Ovary (tissue), 9 donors: ENCODE results near the gene MBD1. TPM values are rescaled to one million over a fixed set of nuclear protein-coding genes. Genes with fewer than 3 reads are reported as not detected.

ENCODE experiments used
- DNase-seq, 5 donors: peaks; one replicate each; pipeline ENCODE4 v3.0.0-alpha.2; 2019 to 2020
- H3K27ac ChIP-seq, 2 donors: fragments of 200-600 bp; one replicate each; pipeline versions ENCODE4 v1.5.1 to v1.8.0; 2019 to 2022
- H3K27me3 ChIP-seq: fragments of 200-600 bp; one replicate; pipeline ENCODE4 v1.8.0; 2022
- H3K36me3 ChIP-seq: fragments of 200-600 bp; sonication (generic); one replicate; pipeline ENCODE4 v1.5.1; 2019
- H3K4me1 ChIP-seq: one replicate; pipeline ENCODE4 v1.8.1; 2013; ENCODE audit warnings: mild to moderate bottlenecking, moderate library complexity; ENCODE audit not compliant: insufficient read depth
- H3K4me3 ChIP-seq: fragments of 200-600 bp; sonication (generic); one replicate; pipeline ENCODE4 v1.5.1; 2017
- H3K9me3 ChIP-seq, 2 donors: fragments of 200-600 bp in 1 of 2; sonication (generic) in 1 of 2; one replicate each; pipeline versions ENCODE4 v1.5.1 to v1.8.1; 2013 to 2019; ENCODE audit warnings: mild to moderate bottlenecking in 1 of 2, moderate library complexity in 1 of 2
- CTCF ChIP-seq, 3 donors: fragments of 450-650 bp in 2 of 3; fragments of 200-600 bp in 1 of 3; IDR thresholded peaks; one replicate each; pipeline versions ENCODE4 v1.5.1 to v1.8.0; 2016 to 2022; ENCODE audit warnings: antibody characterized with exemption in 3 of 3, mild to moderate bottlenecking in 1 of 3
- EP300 ChIP-seq: sonication (generic); formaldehyde crosslinking; IDR thresholded peaks from one replicate; pipeline ENCODE4 v1.6.1; 2017; ENCODE audit warnings: antibody characterized with exemption
- POLR2A ChIP-seq: fragments of 450-650 bp; IDR thresholded peaks from one replicate; pipeline ENCODE4 v1.6.1; 2017; ENCODE audit warnings: antibody characterized with exemption, mild to moderate bottlenecking, moderate library complexity
- WGBS, 3 donors: extraction: QIAGEN DNeasy Blood & Tissue Kit in 1 of 3; methylation state at CpG; one replicate each; pipeline versions ENCODE4 v1.1.5 to v1.1.7; 2013 to 2017; 5-methylcytosine and 5-hydroxymethylcytosine counted together
- intact Hi-C, 4 donors: fragments of 100-400 bp; cut with DNase I; formaldehyde crosslinking; loops; one replicate each; pipeline versions ENCODE4 v1.11.0 to v1.15.1; 2022 to 2023
- polyA plus RNA-seq, 2 donors: library from polyadenylated mRNA; stranded (reverse); fragments of 200-250 nt in 1 of 2; fragments of 350-450 nt in 1 of 2; fragmentation: Illumina TruSeq in 1 of 2; extraction: RNeasy Lipid Tissue Mini Kit (QIAGEN cat#74804) in 1 of 2; gene quantifications; one replicate each; pipeline ENCODE4 v1.2.3, GENCODE V29; 2013 to 2014
- total RNA-seq, 7 donors: library from RNA; depleted of rRNA in 2 of 7; stranded (reverse); fragments of >200 nt in 2 of 7; fragmentation: NEBNext Ultra II Directional in 3 of 7; extraction: Animal tissue kit (Norgen Biotek cat#: 25700) in 3 of 7; gene quantifications; one replicate each; pipeline versions ENCODE4 v1.1.0 to v1.2.4, GENCODE V29; 2016 to 2023
- donor health status: DM: no; HTN: no; CAD: no; lungs with moderate emphysema.
- donor health status: DM: no; HTN: no; CAD: no.
- donor health status: Bipolar disorder and iron deficiency.
- donor health status: DM: yes; HTN: yes; CAD: no.
- donor health status: DM: no; HTN: no; CAD: no.
- donor health status: DM: yes; HTN: yes; CAD: no.

Gene MBD1
- total and polyA plus RNA-seq, 9 donors = 30.1 to 78.5 (median 61.1) TPM

GRCh38 chr18:50287441-50288347 is 6.4 kb upstream of the MBD1 start, which contains the start of gene CXXC1:
Gene CXXC1 (minus strand): TSS chr18:50287692. CDS start chr18:50287589, 103 bp downstream.
- intact Hi-C loops = loop anchor here in 1 of 4 donors (10.0 kb wide), 1 partner anchor 793 kb away; the partner anchor contains the start of gene RPL17
- WGBS, 3 donors = 0% methylated on average over 74 to 76 of the region's 76 CpGs
- peak within 1 kb of the TSS; percentile 69 to 79 for H3K27ac ChIP-seq
- peak; percentile 8 to 86 (median 80) for TF ChIP-seq CTCF (IDR thresholded peaks at IDR 0.05)
- TF ChIP-seq POLR2A = no peak
- no peak for TF ChIP-seq EP300
- H3K36me3 ChIP-seq = no peaks in the 10 kb centered on the region
- peak within 1 kb of the TSS; percentile 59 for H3K4me3 ChIP-seq
- H3K9me3 ChIP-seq = no peaks in the 10 kb centered on the region
- H3K27me3 ChIP-seq = no peaks in the 10 kb centered on the region
- peak; percentile 96 to 99 (median 98) for DNase-seq
- peaks cover 5% of the 10 kb centered on the region for H3K4me1 ChIP-seq

- DNase-seq = peak in 4 of 5 donors; percentile 31 to 65 (median 49)
- Histone ChIP-seq H3K36me3 (no peaks in the 10 kb centered on the region), H3K4me1 (peaks cover 5% of the 10 kb centered on the region), H3K27me3 (no peaks in the 10 kb centered on the region), H3K4me3 (peak overlapping the region; percentile 59), H3K27ac (peak overlapping the region; percentile 69 to 79), H3K9me3 (no peaks in the 10 kb centered on the region)
- TF ChIP-seq EP300 (no peak), POLR2A (no peak), CTCF (IDR thresholded peaks at IDR 0.05) (no peak)
- 0 to 1% (median 0%) methylated on average over 27 of the region's 27 CpGs for WGBS, 3 donors
- intact Hi-C loops = loop anchor here in 1 of 4 donors (10.0 kb wide), 1 partner anchor 792 kb away; the partner anchor contains the start of gene RPL17
Measured at GRCh38 chr18:50287028-50287440, 5.7 kb upstream of the MBD1 start.

GRCh38 chr18:50286391-50287027 is 5.2 kb upstream of the MBD1 start:
- intact Hi-C loops = loop anchor here in 1 of 4 donors (10.0 kb wide), 1 partner anchor 792 kb away; the partner anchor contains the start of gene RPL17
- H3K27ac ChIP-seq = peak overlapping the region in 1 of 2 donors; percentile 79
- H3K9me3 ChIP-seq = no peaks in the 10 kb centered on the region
- H3K36me3 ChIP-seq = no peaks in the 10 kb centered on the region
- H3K4me1 ChIP-seq = peaks cover 5% of the 10 kb centered on the region
- WGBS, 3 donors = 8 to 18% (median 12%) methylated on average over 15 to 23 of the region's 23 CpGs
- TF ChIP-seq POLR2A (no peak), CTCF (IDR thresholded peaks at IDR 0.05) (no peak), EP300 (no peak)
- DNase-seq = peak in 2 of 5 donors; percentile 55 to 65
- no peaks in the 10 kb centered on the region for H3K27me3 ChIP-seq
- H3K4me3 ChIP-seq = peak overlapping the region; percentile 59

- Histone ChIP-seq H3K9me3 (no peaks in the 10 kb centered on the region), H3K27ac (no peak overlapping the region), H3K4me3 (no peak overlapping the region), H3K36me3 (no peaks in the 10 kb centered on the region), H3K27me3 (no peaks in the 10 kb centered on the region), H3K4me1 (peaks cover 5% of the 10 kb centered on the region)
- TF ChIP-seq CTCF (IDR thresholded peaks at IDR 0.05) = no peak
- TF ChIP-seq POLR2A = no peak
- TF ChIP-seq EP300 = no peak
- WGBS, 3 donors = 92 to 95% (median 92%) methylated on average over 24 of the region's 24 CpGs
- peak in 1 of 5 donors; percentile 36 for DNase-seq
- intact Hi-C loops = loop anchor here in 1 of 4 donors (10.0 kb wide), 1 partner anchor 791 kb away; the partner anchor contains the start of gene RPL17
Measured at GRCh38 chr18:50285631-50286321, 4.5 kb upstream of the MBD1 start.
